Astrocyte (in vitro differentiated cells and primary cell): ENCODE data around the gene MYCN. TPM values are rescaled to one million over a fixed set of nuclear protein-coding genes. Genes with fewer than 3 reads are reported as not detected.

ENCODE experiments used
- DNase-seq: peaks from one replicate; pipeline ENCODE4 v3.0.0-alpha.2; 2010; ENCODE audit warnings: low read depth
- FAIRE-seq: peaks from 2 replicates; lab custom pipeline; 2011; peaks lifted over from hg19 to GRCh38; lab: Jason Lieb, UNC
- H2AFZ ChIP-seq: 2 replicates; pipeline ENCODE4 v1.6.0; 2012; ENCODE audit warnings: low read depth, low read length, inconsistent platforms
- H3K27ac ChIP-seq: 2 replicates; pipeline ENCODE4 v1.5.1; 2011; ENCODE audit warnings: low read depth, low read length, inconsistent platforms
- H3K27me3 ChIP-seq: 2 replicates; pipeline ENCODE4 v1.6.0; 2011; ENCODE audit warnings: low read length, inconsistent platforms; ENCODE audit not compliant: insufficient read depth
- H3K36me3 ChIP-seq: 2 replicates; pipeline ENCODE4 v1.5.1; 2011; ENCODE audit warnings: low read length, inconsistent platforms; ENCODE audit not compliant: insufficient read depth
- H3K4me1 ChIP-seq: 2 replicates; pipeline ENCODE4 v1.5.1; 2011; ENCODE audit warnings: low read length, inconsistent platforms; ENCODE audit not compliant: insufficient read depth
- H3K4me2 ChIP-seq: 2 replicates; pipeline ENCODE4 v1.6.0; 2012; ENCODE audit warnings: low read length, inconsistent platforms
- H3K4me3 ChIP-seq: 2 replicates; pipeline ENCODE4 v1.5.1; 2011; ENCODE audit warnings: low read depth, mild to moderate bottlenecking, low read length, inconsistent platforms; ENCODE audit not compliant: insufficient read depth
- H3K79me2 ChIP-seq: 2 replicates; pipeline ENCODE4 v1.6.0; 2012; ENCODE audit warnings: mild to moderate bottlenecking, low read length, inconsistent platforms; ENCODE audit not compliant: insufficient read depth
- H3K9ac ChIP-seq: 2 replicates; pipeline ENCODE4 v1.6.0; 2012; ENCODE audit warnings: mild to moderate bottlenecking, low read length, inconsistent platforms
- H3K9me3 ChIP-seq: 2 replicates; pipeline ENCODE4 v1.5.1; 2012; ENCODE audit warnings: low read depth, mild to moderate bottlenecking, low read length, inconsistent platforms; ENCODE audit not compliant: insufficient read depth
- H4K20me1 ChIP-seq: 2 replicates; pipeline ENCODE4 v1.6.0; 2012; ENCODE audit warnings: low read length, inconsistent platforms; ENCODE audit not compliant: insufficient read depth
- H3K27ac Mint-ChIP-seq: one replicate; pipeline ENCODE4 v1.8.0; 2021; ENCODE audit warnings: mild to moderate bottlenecking, mixed read lengths; ENCODE audit not compliant: unreplicated experiment
- H3K27me3 Mint-ChIP-seq: one replicate; pipeline ENCODE4 v1.8.0; 2021; ENCODE audit warnings: low read depth, mixed read lengths; ENCODE audit not compliant: unreplicated experiment
- H3K36me3 Mint-ChIP-seq: one replicate; pipeline ENCODE4 v1.8.0; 2021; ENCODE audit warnings: low read depth, mixed read lengths; ENCODE audit not compliant: unreplicated experiment
- H3K4me1 Mint-ChIP-seq: one replicate; pipeline ENCODE4 v1.8.0; 2021; ENCODE audit warnings: low read depth, mixed read lengths; ENCODE audit not compliant: unreplicated experiment
- H3K4me3 Mint-ChIP-seq: one replicate; pipeline ENCODE4 v1.8.0; 2021; ENCODE audit warnings: mild to moderate bottlenecking, moderate library complexity, mixed read lengths; ENCODE audit not compliant: unreplicated experiment
- H3K9me3 Mint-ChIP-seq: one replicate; pipeline ENCODE4 v1.8.0; 2021; ENCODE audit warnings: mild to moderate bottlenecking, mixed read lengths; ENCODE audit not compliant: unreplicated experiment
- CTCF ChIP-seq: IDR thresholded peaks from 2 replicates; pipeline ENCODE4 v1.5.1; 2011; ENCODE audit warnings: low read depth, mild to moderate bottlenecking, inconsistent platforms, low read length, moderate library complexity; ENCODE audit not compliant: insufficient read depth
- EZH2 ChIP-seq: IDR thresholded peaks from 2 replicates; pipeline ENCODE4 v1.6.1; 2012; ENCODE audit warnings: mild to moderate bottlenecking, low read length, inconsistent platforms; ENCODE audit not compliant: insufficient read depth
- total RNA-seq: library from RNA; stranded (reverse); gene quantifications from 2 replicates; pipeline ENCODE4 v1.2.1, GENCODE V29; 2021

MYCN gene
- total RNA-seq, 1 donor from 2014 or later, result 2.6 TPM

DNA sequence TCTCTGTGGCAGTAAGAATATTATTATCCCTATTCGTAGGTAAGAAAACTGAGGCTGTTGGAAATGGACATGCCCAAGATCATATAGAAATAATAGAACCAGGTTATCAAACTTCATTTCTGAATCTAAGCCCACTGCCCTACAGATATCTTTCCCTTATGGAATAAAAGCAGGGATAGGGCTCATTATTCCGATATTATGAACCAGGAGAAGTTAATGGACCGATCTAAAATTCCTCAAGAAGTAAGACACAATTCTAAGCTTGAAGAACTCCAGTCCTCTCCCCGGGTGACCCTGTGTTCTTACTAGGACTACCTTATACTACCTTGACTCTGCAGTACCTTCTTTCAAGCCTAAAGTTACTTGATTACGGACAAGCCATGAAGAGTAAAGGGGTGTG, 8.4 kb upstream of the MYCN start:
- Mint-ChIP-seq H3K4me1 (no peaks in the 10 kb centered on the region), H3K27me3 (peaks cover 28% of the 10 kb centered on the region), H3K4me3 (no peak overlapping the region), H3K36me3 (no peaks in the 10 kb centered on the region), H3K9me3 (no peaks in the 10 kb centered on the region), H3K27ac (no peak overlapping the region)
- Histone ChIP-seq H2AFZ (no peak overlapping the region), H3K4me2 (no peak overlapping the region), H3K9me3 (no peaks in the 10 kb centered on the region), H3K36me3 (no peaks in the 10 kb centered on the region), H3K27me3 (no peaks in the 10 kb centered on the region), H3K27ac (no peak overlapping the region), H3K4me1 (no peaks in the 10 kb centered on the region), H3K4me3 (no peak overlapping the region), H4K20me1 (no peaks in the 10 kb centered on the region), H3K79me2 (no peaks in the 10 kb centered on the region), H3K9ac (no peak overlapping the region)
- FAIRE-seq (no peak), DNase-seq (no peak)
- TF ChIP-seq EZH2 (no peak), CTCF (no peak)

- Histone ChIP-seq H3K4me1 (no peaks in the 10 kb centered on the region), H3K9me3 (no peaks in the 10 kb centered on the region), H4K20me1 (no peaks in the 10 kb centered on the region), H3K36me3 (no peaks in the 10 kb centered on the region), H3K4me2 (no peak overlapping the region), H3K4me3 (no peak overlapping the region), H3K79me2 (no peaks in the 10 kb centered on the region), H3K9ac (no peak overlapping the region), H2AFZ (no peak overlapping the region), H3K27me3 (no peaks in the 10 kb centered on the region), H3K27ac (no peak overlapping the region)
- Mint-ChIP-seq H3K27ac (no peak overlapping the region), H3K4me1 (no peaks in the 10 kb centered on the region), H3K9me3 (no peaks in the 10 kb centered on the region), H3K27me3 (peaks cover 30% of the 10 kb centered on the region), H3K4me3 (no peak overlapping the region), H3K36me3 (no peaks in the 10 kb centered on the region)
- DNase-seq, result no peak
- FAIRE-seq, result no peak
- no peak for TF ChIP-seq CTCF
- no peak for TF ChIP-seq EZH2
These were observed 7.8 kb upstream of the MYCN start for GRCh38 chr2:15932394-15933183.

- no peaks in the 10 kb centered on the region for H3K36me3 ChIP-seq
- H3K9me3 ChIP-seq, result no peaks in the 10 kb centered on the region
- FAIRE-seq (no peak), DNase-seq (no peak)
- no peak overlapping the region for H3K9ac ChIP-seq
- Mint-ChIP-seq H3K27me3 (peaks cover 32% of the 10 kb centered on the region), H3K4me3 (no peak overlapping the region), H3K27ac (no peak overlapping the region), H3K9me3 (no peaks in the 10 kb centered on the region), H3K4me1 (no peaks in the 10 kb centered on the region), H3K36me3 (no peaks in the 10 kb centered on the region)
- no peaks in the 10 kb centered on the region for H4K20me1 ChIP-seq
- H3K4me2 ChIP-seq, result no peak overlapping the region
- H3K79me2 ChIP-seq, result no peaks in the 10 kb centered on the region
- H3K4me1 ChIP-seq, result no peaks in the 10 kb centered on the region
- TF ChIP-seq CTCF (no peak), EZH2 (no peak)
- peaks cover 3% of the 10 kb centered on the region for H3K27me3 ChIP-seq
- H3K4me3 ChIP-seq, result no peak overlapping the region
- no peak overlapping the region for H2AFZ ChIP-seq
- no peak overlapping the region for H3K27ac ChIP-seq
These were observed 7.0 kb upstream of the MYCN start for GRCh38 chr2:15933184-15933845.
